Loucy (cell line): ENCODE measurements around the gene CYBA.

ENCODE experiments used
- H2AFZ ChIP-seq: fragments of 200-600 bp; sonication (generic); 2 replicates; pipeline ENCODE4 v1.6.0; 2016; ENCODE audit warnings: antibody characterized with exemption, mild to moderate bottlenecking, low read length, moderate library complexity
- H3F3A ChIP-seq: fragments of 200-600 bp; 2 replicates; pipeline ENCODE4 v1.6.0; 2016; ENCODE audit warnings: antibody characterized with exemption, low read depth, mild to moderate bottlenecking
- H3K27me3 ChIP-seq: fragments of 200-600 bp; sonication (generic); 2 replicates; pipeline ENCODE4 v1.6.1; 2014; ENCODE audit warnings: low read length, mild to moderate bottlenecking; ENCODE audit not compliant: insufficient read depth, poor library complexity, severe bottlenecking
- H3K36me3 ChIP-seq: fragments of 200-600 bp; sonication (generic); 2 replicates; pipeline ENCODE4 v1.6.1; 2016; ENCODE audit warnings: low read length; ENCODE audit not compliant: insufficient read depth
- H3K4me1 ChIP-seq: fragments of 200-600 bp; sonication (generic); 2 replicates; pipeline ENCODE4 v1.5.1; 2014; ENCODE audit warnings: low read length, mild to moderate bottlenecking; ENCODE audit not compliant: insufficient read depth, poor library complexity, severe bottlenecking
- H3K4me2 ChIP-seq: fragments of 200-600 bp; sonication (generic); 2 replicates; pipeline ENCODE4 v1.6.0; 2014; ENCODE audit warnings: antibody characterized with exemption, low read length, low read depth, mild to moderate bottlenecking; ENCODE audit not compliant: poor library complexity, severe bottlenecking
- H3K4me3 ChIP-seq: fragments of 200-600 bp; sonication (generic); 2 replicates; pipeline ENCODE4 v1.5.1; 2014; ENCODE audit warnings: low read length, mild to moderate bottlenecking, mixed read lengths; ENCODE audit not compliant: poor library complexity, severe bottlenecking
- H3K79me2 ChIP-seq: fragments of 200-600 bp; sonication (generic); 2 replicates; pipeline ENCODE4 v1.6.1; 2014; ENCODE audit warnings: low read length; ENCODE audit not compliant: insufficient read depth
- H3K9ac ChIP-seq: fragments of 200-600 bp; sonication (generic); 2 replicates; pipeline ENCODE4 v1.6.0; 2014; ENCODE audit warnings: mild to moderate bottlenecking, low read depth, low read length, moderate library complexity; ENCODE audit not compliant: poor library complexity, severe bottlenecking
- H3K9me2 ChIP-seq: fragments of 200-600 bp; sonication (generic); replicated peaks from 2 replicates; pipeline ENCODE4 v1.6.1; 2016; ENCODE audit warnings: low read depth, low read length, mixed read lengths
- H3K9me3 ChIP-seq: fragments of 200-600 bp; sonication (generic); 2 replicates; pipeline ENCODE4 v1.6.1; 2014; ENCODE audit warnings: mild to moderate bottlenecking, antibody characterized with exemption, low read length, low read depth; ENCODE audit not compliant: insufficient read depth
- H4K20me1 ChIP-seq: fragments of 200-600 bp; sonication (generic); 2 replicates; pipeline ENCODE4 v1.6.0; 2014; ENCODE audit warnings: antibody characterized with exemption, low read length, mild to moderate bottlenecking; ENCODE audit not compliant: insufficient read depth, poor library complexity, severe bottlenecking
- CTCF ChIP-seq: fragments of 200-600 bp; sonication (generic); conservative IDR thresholded peaks from 2 replicates; pipeline ENCODE4 v1.5.1; 2014; ENCODE audit warnings: mild to moderate bottlenecking, antibody characterized with exemption, low read length
- EZH2phosphoT487 ChIP-seq: fragments of 200-600 bp; IDR thresholded peaks from 2 replicates; pipeline ENCODE4 v1.6.1; 2018; ENCODE audit warnings: antibody characterized with exemption, mild to moderate bottlenecking, moderate library complexity, borderline replicate concordance

CYBA gene

DNA sequence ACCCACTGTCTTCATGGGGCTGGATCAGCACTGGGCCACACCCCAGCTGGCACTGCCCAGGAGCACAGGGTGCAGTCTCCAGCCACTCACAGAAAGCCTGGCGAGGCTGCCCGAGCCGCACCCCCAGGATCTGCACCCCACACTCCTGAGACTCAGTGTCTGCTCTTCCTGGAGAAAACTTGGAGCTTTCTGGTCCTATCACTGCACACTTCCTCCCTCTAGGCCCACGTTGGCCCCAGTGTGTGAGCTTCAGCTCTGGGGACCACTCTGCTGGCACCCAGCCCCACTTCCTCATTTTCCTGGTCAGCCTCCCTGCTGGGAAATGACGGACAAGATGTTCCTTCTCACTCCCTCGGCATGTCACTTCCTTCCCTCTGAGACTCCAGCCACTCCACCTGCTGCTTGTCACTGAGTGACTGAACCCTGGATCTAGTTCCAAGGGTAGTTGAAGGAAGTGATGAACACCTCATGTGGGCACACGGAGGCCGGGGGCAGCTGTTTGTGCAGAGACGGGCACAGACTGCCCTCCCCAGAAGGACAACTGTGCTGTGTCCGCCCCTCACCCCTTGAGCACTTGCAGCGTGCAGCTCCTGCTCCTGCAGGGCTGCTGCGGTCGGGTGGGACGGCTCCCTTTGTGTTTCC, 51.6 kb downstream of the CYBA start:
- no peaks in the 10 kb centered on the region for H4K20me1 ChIP-seq
- no peaks in the 10 kb centered on the region for H3F3A ChIP-seq
- H3K9ac ChIP-seq: no peak overlapping the region
- no peak overlapping the region for H3K4me3 ChIP-seq
- H3K9me2 ChIP-seq: no peaks in the 10 kb centered on the region
- no peaks in the 10 kb centered on the region for H3K9me3 ChIP-seq
- H2AFZ ChIP-seq: no peak overlapping the region
- no peaks in the 10 kb centered on the region for H3K79me2 ChIP-seq
- no peaks in the 10 kb centered on the region for H3K27me3 ChIP-seq
- H3K36me3 ChIP-seq: peaks cover 22% of the 10 kb centered on the region; the same call in 1 of the 2 replicates
- no peak for TF ChIP-seq CTCF
- TF ChIP-seq EZH2phosphoT487: no peak
- no peak overlapping the region for H3K4me2 ChIP-seq
- H3K4me1 ChIP-seq: no peaks in the 10 kb centered on the region

DNA sequence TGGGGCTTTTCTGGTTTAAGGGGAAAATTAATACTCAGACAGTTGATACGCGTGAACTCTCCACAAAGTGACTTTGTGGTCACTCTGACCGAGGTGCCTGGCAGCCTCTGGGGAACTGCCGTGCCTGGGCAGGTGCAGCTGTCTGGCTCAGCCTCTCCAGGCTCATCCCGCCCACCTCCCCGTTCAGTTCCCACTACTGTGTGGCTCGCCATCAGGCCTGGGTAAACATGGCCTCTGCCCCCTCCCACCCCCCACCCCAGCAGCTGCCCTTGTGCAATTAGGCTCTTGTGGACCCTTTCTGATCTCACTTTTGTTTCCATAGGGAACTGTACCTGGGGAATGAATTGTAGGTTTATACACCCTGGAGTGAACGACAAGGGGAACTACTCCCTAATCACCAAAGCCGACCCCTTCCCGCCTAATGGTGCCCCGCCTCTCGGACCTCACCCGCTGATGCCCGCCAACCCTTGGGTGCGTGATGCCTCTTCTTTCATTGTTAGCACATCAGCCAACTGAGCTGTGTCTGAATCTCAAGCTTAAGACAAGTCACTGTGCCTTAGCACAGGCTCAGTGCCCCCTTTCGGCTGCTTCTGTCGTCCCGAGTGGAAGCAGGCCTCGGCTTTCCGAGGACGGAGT, 52.9 kb downstream of the CYBA start:
- Histone ChIP-seq H3K4me2 (no peak overlapping the region), H3K9ac (no peak overlapping the region), H3K4me1 (no peaks in the 10 kb centered on the region), H3F3A (no peaks in the 10 kb centered on the region), H3K27me3 (no peaks in the 10 kb centered on the region), H3K79me2 (no peaks in the 10 kb centered on the region), H3K36me3 (peaks cover 22% of the 10 kb centered on the region; the same call in 1 of the 2 replicates), H4K20me1 (no peaks in the 10 kb centered on the region), H2AFZ (no peak overlapping the region), H3K9me2 (no peaks in the 10 kb centered on the region), H3K9me3 (no peaks in the 10 kb centered on the region), H3K4me3 (no peak overlapping the region)
- TF ChIP-seq CTCF: no peak
- TF ChIP-seq EZH2phosphoT487: no peak

DNA sequence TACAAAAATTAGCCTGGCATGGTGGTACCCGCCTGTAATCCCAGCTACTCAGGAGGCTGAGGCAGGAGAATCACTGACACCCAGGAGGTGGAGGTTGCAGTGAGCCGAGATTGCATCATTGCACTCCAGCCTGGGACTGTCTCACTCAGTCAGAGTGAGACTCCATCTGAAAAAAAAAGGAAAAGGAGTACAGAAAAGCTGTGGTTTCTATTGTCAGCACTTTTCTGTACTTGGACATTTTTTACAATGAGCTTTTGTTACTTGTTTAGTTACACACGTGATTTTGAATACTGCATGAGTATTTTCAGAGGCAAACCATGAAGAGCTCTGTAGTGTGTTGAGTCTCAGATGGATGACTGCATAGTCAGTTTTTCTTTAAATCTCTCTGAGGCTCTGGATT, 54.4 kb downstream of the CYBA start:
- no peak for TF ChIP-seq CTCF
- no peak for TF ChIP-seq EZH2phosphoT487

More for the DNA sequence above, 54.4 kb downstream of the CYBA start:
- Histone ChIP-seq H3K9ac (no peak overlapping the region), H3F3A (no peaks in the 10 kb centered on the region), H3K4me1 (no peaks in the 10 kb centered on the region), H3K4me2 (no peak overlapping the region), H3K27me3 (no peaks in the 10 kb centered on the region), H3K36me3 (peaks cover 21% of the 10 kb centered on the region; the same call in 1 of the 2 replicates), H3K4me3 (no peak overlapping the region), H2AFZ (no peak overlapping the region), H3K9me3 (no peaks in the 10 kb centered on the region), H3K9me2 (no peaks in the 10 kb centered on the region), H4K20me1 (no peaks in the 10 kb centered on the region), H3K79me2 (no peaks in the 10 kb centered on the region)
